ENCODE data around the gene PUS1.
A peak's percentile ranks its signal among the peaks of the same experiment; 100 is the strongest.
"Not testable (repeated sequence)": the region's sequence is repeated elsewhere in the genome, so short reads cannot be mapped to it uniquely, and the experiment has no call there.

The PUS1 gene

GRCh38 chr12:131928711-131929580 lies at the start of gene PUS1:
Gene PUS1 (plus strand): TSS chr12:131929276. CDS start chr12:131929723, 447 bp downstream.
- H3K4me3 ChIP-seq (ENCODE audit: low read depth, low read length), result peak within 1 kb of the TSS; percentile 82

GRCh38 chr12:131882804-131883520 lies 46.1 kb upstream of the PUS1 start:
- H3K4me3 ChIP-seq (ENCODE audit: low read depth, low read length), result no peak overlapping the region

- H3K4me3 ChIP-seq (ENCODE audit: low read depth, low read length), result no peak overlapping the region
These were observed 45.6 kb upstream of the PUS1 start for GRCh38 chr12:131883521-131883900.

GRCh38 chr12:131885076-131885475 lies 44.0 kb upstream of the PUS1 start:
- H3K4me3 ChIP-seq (ENCODE audit: low read depth, low read length), result not testable (repeated sequence)

GRCh38 chr12:131885543-131886057 lies 43.5 kb upstream of the PUS1 start:
- H3K4me3 ChIP-seq (ENCODE audit: low read depth, low read length), result no peak overlapping the region

- H3K4me3 ChIP-seq (ENCODE audit: low read depth, low read length), result not testable (repeated sequence)
These were observed 37.4 kb upstream of the PUS1 start for GRCh38 chr12:131891722-131892121.

GRCh38 chr12:131892711-131893604 lies 36.1 kb upstream of the PUS1 start:
- no peak overlapping the region for H3K4me3 ChIP-seq (ENCODE audit: low read depth, low read length)

- H3K4me3 ChIP-seq (ENCODE audit: low read depth, low read length), result no peak overlapping the region
These were observed 35.3 kb upstream of the PUS1 start for GRCh38 chr12:131893605-131894312.

GRCh38 chr12:131894313-131894860 lies 34.7 kb upstream of the PUS1 start, which contains the start of gene ULK1:
Gene ULK1 (plus strand): TSS chr12:131894622. CDS start chr12:131895002, 380 bp downstream.
- peak within 1 kb of the TSS; percentile 63 for H3K4me3 ChIP-seq (ENCODE audit: low read depth, low read length)

- H3K4me3 ChIP-seq (ENCODE audit: low read depth, low read length), result peak overlapping the region; percentile 53
These were observed 34.0 kb upstream of the PUS1 start for GRCh38 chr12:131894981-131895639.

- H3K4me3 ChIP-seq (ENCODE audit: low read depth, low read length), result peak overlapping the region; percentile 53
These were observed 33.4 kb upstream of the PUS1 start for GRCh38 chr12:131895640-131896079.

- peak overlapping the region; percentile 53 for H3K4me3 ChIP-seq (ENCODE audit: low read depth, low read length)
These were observed 32.8 kb upstream of the PUS1 start for GRCh38 chr12:131896080-131896810.

GRCh38 chr12:131896811-131897270 lies 32.2 kb upstream of the PUS1 start:
- H3K4me3 ChIP-seq (ENCODE audit: low read depth, low read length), result no peak overlapping the region

- no peak overlapping the region for H3K4me3 ChIP-seq (ENCODE audit: low read depth, low read length)
These were observed 31.8 kb upstream of the PUS1 start for GRCh38 chr12:131897276-131897675.

GRCh38 chr12:131897875-131898274 lies 31.2 kb upstream of the PUS1 start:
- H3K4me3 ChIP-seq (ENCODE audit: low read depth, low read length), result no peak overlapping the region

GRCh38 chr12:131900397-131900796 lies 28.7 kb upstream of the PUS1 start:
- no peak overlapping the region for H3K4me3 ChIP-seq (ENCODE audit: low read depth, low read length)

- H3K4me3 ChIP-seq (ENCODE audit: low read depth, low read length), result no peak overlapping the region
These were observed 27.4 kb upstream of the PUS1 start for GRCh38 chr12:131901431-131902331.

Data from iPS-11a (cell line).